MM.1S (cell line): Measurements from ENCODE around the gene CLDN20.

Experiments used
- DNase-seq: peaks from one replicate; pipeline ENCODE4 v3.0.0-alpha.2; 2015
- H2AFZ ChIP-seq: fragments of 300-600 bp; sonication (generic); 2 replicates; pipeline ENCODE4 v1.6.0; 2016; ENCODE audit warnings: antibody characterized with exemption, low read length
- H3F3A ChIP-seq: fragments of 300-600 bp; sonication (generic); 2 replicates; pipeline ENCODE4 v1.6.1; 2016; ENCODE audit warnings: mild to moderate bottlenecking, antibody characterized with exemption, low read length, moderate library complexity, mixed read lengths; ENCODE audit not compliant: insufficient read depth
- H3K27ac ChIP-seq: fragments of 300-600 bp; sonication (generic); 2 replicates; pipeline ENCODE4 v1.5.1; 2016; ENCODE audit warnings: mild to moderate bottlenecking, low read length
- H3K27me3 ChIP-seq: fragments of 300-600 bp; sonication (generic); replicated peaks from 2 replicates; pipeline ENCODE4 v1.6.0; 2016; ENCODE audit warnings: low read length; ENCODE audit not compliant: insufficient read depth
- H3K36me3 ChIP-seq: fragments of 300-600 bp; sonication (generic); replicated peaks from 2 replicates; pipeline ENCODE4 v1.6.1; 2016; ENCODE audit warnings: mild to moderate bottlenecking, low read length, mixed read lengths; ENCODE audit not compliant: insufficient read depth
- H3K4me1 ChIP-seq: fragments of 300-600 bp; sonication (generic); 2 replicates; pipeline ENCODE4 v1.6.1; 2016; ENCODE audit warnings: low read length, mixed read lengths
- H3K4me2 ChIP-seq: fragments of 300-600 bp; sonication (generic); 2 replicates; pipeline ENCODE4 v1.6.0; 2016; ENCODE audit warnings: low read depth, low read length
- H3K4me3 ChIP-seq: fragments of 300-600 bp; sonication (generic); 2 replicates; pipeline ENCODE4 v1.5.1; 2016; ENCODE audit warnings: low read length, mixed read lengths
- H3K79me2 ChIP-seq: fragments of 300-600 bp; sonication (generic); 2 replicates; pipeline ENCODE4 v1.6.1; 2016; ENCODE audit warnings: mixed run types, low read length, mixed read lengths
- H3K9ac ChIP-seq: fragments of 300-600 bp; sonication (generic); 2 replicates; pipeline ENCODE4 v1.6.1; 2016; ENCODE audit warnings: low read length, mixed read lengths
- H3K9me2 ChIP-seq: fragments of 300-600 bp; sonication (generic); replicated peaks from 2 replicates; pipeline ENCODE4 v1.6.1; 2016; ENCODE audit warnings: mild to moderate bottlenecking, low read length, mixed read lengths; ENCODE audit not compliant: insufficient read depth
- H3K9me3 ChIP-seq: fragments of 300-600 bp; sonication (generic); replicated peaks from 2 replicates; pipeline ENCODE4 v1.6.1; 2016; ENCODE audit warnings: mild to moderate bottlenecking, low read length, mixed read lengths; ENCODE audit not compliant: insufficient read depth
- H4K20me1 ChIP-seq: fragments of 300-600 bp; sonication (generic); 2 replicates; pipeline ENCODE4 v1.6.1; 2016; ENCODE audit warnings: mild to moderate bottlenecking, low read length, moderate library complexity, mixed read lengths; ENCODE audit not compliant: insufficient read depth
- EZH2 ChIP-seq: fragments of 300-600 bp; sonication (generic); optimal IDR thresholded peaks from 2 replicates; pipeline ENCODE3; 2017; ENCODE audit warnings: low read depth, mild to moderate bottlenecking, antibody characterized with exemption, low read length, mixed read lengths
- EZH2phosphoT487 ChIP-seq: fragments of 300-600 bp; sonication (generic); IDR thresholded peaks from 2 replicates; pipeline ENCODE4 v1.6.1; 2018; ENCODE audit warnings: antibody characterized with exemption, low read length
- TF ChIP-seq, protein P1 (sequence below): fragments of 300-600 bp; sonication (generic); IDR thresholded peaks from 2 replicates; pipeline ENCODE4 v1.5.1; 2016; ENCODE audit warnings: antibody characterized with exemption, low read length, mixed read lengths

CLDN20 gene

DNA sequence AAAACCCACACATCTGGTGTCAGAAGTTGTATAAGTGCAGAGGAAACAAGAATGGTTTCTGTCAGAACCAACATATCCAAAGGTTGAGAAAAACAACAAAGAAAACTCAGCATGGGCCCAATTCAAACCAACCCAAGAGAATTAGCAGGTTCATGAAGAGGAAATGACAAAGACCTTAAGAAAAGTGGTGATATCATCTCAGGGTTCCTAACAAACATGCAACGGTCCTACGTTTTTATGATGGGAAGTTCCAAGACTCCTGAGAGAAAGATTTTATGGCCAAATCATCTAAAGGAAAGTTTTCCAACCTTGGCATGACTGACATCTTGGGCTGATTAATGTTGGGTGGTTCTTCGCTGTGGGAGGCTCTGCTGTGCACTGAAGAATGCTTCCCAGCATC is 27.5 kb downstream of the CLDN20 start:
- no peaks in the 10 kb centered on the region for H4K20me1 ChIP-seq
- H2AFZ ChIP-seq: no peak overlapping the region
- no peaks in the 10 kb centered on the region for H3K9me3 ChIP-seq
- H3K9me2 ChIP-seq: no peaks in the 10 kb centered on the region
- no peak overlapping the region for H3K4me3 ChIP-seq
- H3K4me2 ChIP-seq: no peak overlapping the region
- H3K4me1 ChIP-seq: no peaks in the 10 kb centered on the region
- no peaks in the 10 kb centered on the region for H3K27me3 ChIP-seq
- H3F3A ChIP-seq: no peaks in the 10 kb centered on the region
- TF ChIP-seq, protein P1, sequence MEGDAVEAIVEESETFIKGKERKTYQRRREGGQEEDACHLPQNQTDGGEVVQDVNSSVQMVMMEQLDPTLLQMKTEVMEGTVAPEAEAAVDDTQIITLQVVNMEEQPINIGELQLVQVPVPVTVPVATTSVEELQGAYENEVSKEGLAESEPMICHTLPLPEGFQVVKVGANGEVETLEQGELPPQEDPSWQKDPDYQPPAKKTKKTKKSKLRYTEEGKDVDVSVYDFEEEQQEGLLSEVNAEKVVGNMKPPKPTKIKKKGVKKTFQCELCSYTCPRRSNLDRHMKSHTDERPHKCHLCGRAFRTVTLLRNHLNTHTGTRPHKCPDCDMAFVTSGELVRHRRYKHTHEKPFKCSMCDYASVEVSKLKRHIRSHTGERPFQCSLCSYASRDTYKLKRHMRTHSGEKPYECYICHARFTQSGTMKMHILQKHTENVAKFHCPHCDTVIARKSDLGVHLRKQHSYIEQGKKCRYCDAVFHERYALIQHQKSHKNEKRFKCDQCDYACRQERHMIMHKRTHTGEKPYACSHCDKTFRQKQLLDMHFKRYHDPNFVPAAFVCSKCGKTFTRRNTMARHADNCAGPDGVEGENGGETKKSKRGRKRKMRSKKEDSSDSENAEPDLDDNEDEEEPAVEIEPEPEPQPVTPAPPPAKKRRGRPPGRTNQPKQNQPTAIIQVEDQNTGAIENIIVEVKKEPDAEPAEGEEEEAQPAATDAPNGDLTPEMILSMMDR: no peak
- TF ChIP-seq EZH2 (no peak), EZH2phosphoT487 (no peak)
- no peaks in the 10 kb centered on the region for H3K79me2 ChIP-seq
- DNase-seq: no peak
- no peak overlapping the region for H3K27ac ChIP-seq
- H3K36me3 ChIP-seq: no peaks in the 10 kb centered on the region
- no peak overlapping the region for H3K9ac ChIP-seq

DNA sequence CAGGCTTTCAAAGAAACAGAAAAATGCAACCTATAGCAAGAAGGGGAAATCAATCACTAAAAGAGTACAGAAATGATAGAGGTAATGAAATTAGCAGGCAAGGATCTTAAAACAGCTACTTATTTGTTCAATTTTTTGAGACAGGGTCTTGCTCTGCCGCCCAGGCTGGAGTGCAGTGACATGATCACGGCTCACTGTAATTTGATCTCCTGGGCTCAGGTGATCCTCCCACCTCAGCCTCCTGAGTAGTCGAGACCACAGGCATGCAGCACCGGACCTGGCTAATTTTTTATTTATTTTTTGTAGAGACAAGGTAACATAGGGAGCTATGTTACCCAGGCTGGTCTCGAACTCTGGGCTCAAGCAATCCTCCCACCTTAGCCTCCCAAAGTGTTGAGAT is 28.9 kb downstream of the CLDN20 start:
- Histone ChIP-seq H3K9me3 (no peaks in the 10 kb centered on the region), H3K9me2 (no peaks in the 10 kb centered on the region), H3K9ac (no peak overlapping the region), H3K79me2 (no peaks in the 10 kb centered on the region), H3K4me2 (no peak overlapping the region), H3K4me3 (no peak overlapping the region), H3K27ac (no peak overlapping the region), H2AFZ (no peak overlapping the region), H3K4me1 (no peaks in the 10 kb centered on the region), H3F3A (no peaks in the 10 kb centered on the region), H3K36me3 (no peaks in the 10 kb centered on the region), H4K20me1 (no peaks in the 10 kb centered on the region), H3K27me3 (no peaks in the 10 kb centered on the region)
- TF ChIP-seq EZH2 (no peak), EZH2phosphoT487 (no peak)
- TF ChIP-seq, protein P1: no peak
- DNase-seq: no peak

DNA sequence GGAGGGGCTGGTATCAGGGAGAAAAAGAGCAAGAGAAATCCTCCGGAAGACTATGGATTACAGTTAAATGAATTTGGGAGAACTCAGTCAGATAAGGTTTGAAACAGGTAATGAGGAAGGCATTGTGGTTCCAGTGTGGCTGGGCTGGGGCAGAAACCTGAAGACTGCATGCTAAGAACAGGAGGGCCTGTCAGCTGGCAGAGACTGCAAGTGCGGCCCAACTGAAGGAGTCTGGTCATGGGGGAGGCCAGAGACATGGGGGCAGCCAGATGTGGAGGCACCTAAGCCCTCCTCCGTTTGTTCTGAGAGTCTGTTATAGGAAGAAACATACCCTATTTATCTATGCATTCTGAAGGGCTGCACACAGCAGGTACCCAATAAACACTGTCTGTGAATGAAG is 33.9 kb downstream of the CLDN20 start:
- Histone ChIP-seq H3K9me2 (no peaks in the 10 kb centered on the region), H4K20me1 (no peaks in the 10 kb centered on the region), H3K9me3 (no peaks in the 10 kb centered on the region), H3K9ac (no peak overlapping the region), H3K4me2 (no peak overlapping the region), H3K4me3 (no peak overlapping the region), H2AFZ (no peak overlapping the region), H3K79me2 (no peaks in the 10 kb centered on the region), H3F3A (no peaks in the 10 kb centered on the region), H3K36me3 (no peaks in the 10 kb centered on the region), H3K27ac (no peak overlapping the region), H3K27me3 (no peaks in the 10 kb centered on the region), H3K4me1 (no peaks in the 10 kb centered on the region)
- TF ChIP-seq, protein P1: no peak
- TF ChIP-seq EZH2 (no peak), EZH2phosphoT487 (no peak)
- no peak for DNase-seq
